Suppressor macrophage treated with lipopolysaccharide for 4 hours (primary cell): ENCODE results near the gene NDUFB5.
"Not testable (repeated sequence)": the region's sequence is repeated elsewhere in the genome, so short reads cannot be mapped to it uniquely, and the experiment has no call there.

ENCODE experiments used
- DNase-seq: peaks from one replicate; pipeline ENCODE4 v3.0.0-alpha.2; 2020

NDUFB5 gene

DNA sequence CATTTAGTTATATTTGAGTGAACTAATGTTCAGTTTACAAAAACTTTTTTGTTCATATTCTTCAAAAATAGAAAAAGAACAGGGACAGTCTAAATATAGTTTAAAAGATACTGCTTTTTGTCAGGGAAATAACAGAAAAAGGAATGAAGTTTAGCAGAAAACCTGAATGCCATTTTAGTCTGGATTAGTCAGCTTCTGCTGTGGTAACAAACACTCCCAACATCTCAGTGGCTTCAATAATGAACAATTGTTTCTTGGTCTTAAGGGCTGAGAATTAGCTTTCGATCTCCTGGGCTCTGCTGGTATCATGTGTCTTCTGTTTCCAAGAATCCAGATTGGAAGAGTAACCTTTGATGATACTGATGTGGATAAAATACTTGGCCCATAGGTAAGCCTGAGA, 35.9 kb downstream of the NDUFB5 start:
- DNase-seq = no peak

- no peak for DNase-seq
Observed at GRCh38 chr3:179642871-179643270, 38.3 kb downstream of the NDUFB5 start.

- DNase-seq = not testable (repeated sequence)
Observed at GRCh38 chr3:179643837-179644236, 39.2 kb downstream of the NDUFB5 start.

DNA sequence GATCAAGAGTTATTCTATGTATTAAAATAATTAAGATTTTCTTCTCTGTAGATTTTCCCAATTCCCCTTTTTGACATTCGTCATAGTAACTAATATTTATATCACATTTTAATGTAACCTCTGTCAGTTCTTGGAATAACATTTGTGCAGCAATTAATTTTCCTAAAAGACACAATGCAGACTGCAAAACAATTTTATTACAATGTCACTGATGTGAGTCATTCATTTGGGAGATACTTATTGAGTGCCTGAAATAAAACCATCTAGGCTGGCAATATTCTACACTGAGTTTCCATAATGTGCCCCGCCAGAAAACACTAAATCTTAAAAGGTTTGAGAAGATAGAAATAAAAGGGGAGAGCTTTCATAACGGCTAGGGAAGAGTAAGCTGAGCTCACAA, 41.6 kb downstream of the NDUFB5 start:
- DNase-seq = no peak

- peak; percentile 21 for DNase-seq
Observed at GRCh38 chr3:179651687-179652446, 47.3 kb downstream of the NDUFB5 start.

DNA sequence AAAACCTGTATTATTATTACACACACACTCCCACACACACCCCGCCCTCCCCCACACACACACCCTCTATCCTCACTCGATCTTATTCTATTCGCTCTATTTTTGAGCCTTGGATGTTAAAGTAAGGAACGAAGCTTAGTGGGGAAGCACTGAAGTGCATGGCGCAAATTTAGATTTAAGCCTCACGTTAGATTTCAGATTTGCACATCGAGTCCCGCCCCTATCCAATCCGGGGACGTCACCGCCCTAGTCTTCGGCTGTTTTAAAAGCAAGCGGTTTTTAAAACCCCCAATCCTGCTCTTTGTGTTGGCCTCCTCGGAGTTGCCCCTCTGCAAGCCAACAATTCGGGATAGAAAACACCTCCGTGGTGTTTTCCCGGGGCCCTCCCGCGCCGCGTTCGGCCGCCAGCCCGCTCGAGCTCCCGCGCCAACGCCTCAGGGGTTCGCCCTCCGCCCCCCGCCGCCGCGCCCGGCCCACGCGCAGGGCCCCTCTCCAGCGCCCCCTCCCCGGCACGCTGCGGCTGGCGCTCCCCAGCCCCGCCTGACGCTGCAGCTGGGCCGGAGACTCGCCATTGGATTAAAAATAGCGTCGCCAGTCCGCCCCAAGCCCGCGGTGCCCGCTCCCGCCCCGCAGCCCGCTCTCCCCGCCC, 48.0 kb downstream of the NDUFB5 start, which contains the start of gene USP13:
Gene USP13 (plus strand): TSS at position 594 of the 649 bp plus-strand sequence. CDS start 186 bp downstream, outside the sequence.
- DNase-seq = peak; percentile 42

- DNase-seq = peak; percentile 62
Observed at GRCh38 chr3:179653096-179653797, 48.7 kb downstream of the NDUFB5 start.

- no peak for DNase-seq
Observed at GRCh38 chr3:179655236-179655635, 50.6 kb downstream of the NDUFB5 start.

DNA sequence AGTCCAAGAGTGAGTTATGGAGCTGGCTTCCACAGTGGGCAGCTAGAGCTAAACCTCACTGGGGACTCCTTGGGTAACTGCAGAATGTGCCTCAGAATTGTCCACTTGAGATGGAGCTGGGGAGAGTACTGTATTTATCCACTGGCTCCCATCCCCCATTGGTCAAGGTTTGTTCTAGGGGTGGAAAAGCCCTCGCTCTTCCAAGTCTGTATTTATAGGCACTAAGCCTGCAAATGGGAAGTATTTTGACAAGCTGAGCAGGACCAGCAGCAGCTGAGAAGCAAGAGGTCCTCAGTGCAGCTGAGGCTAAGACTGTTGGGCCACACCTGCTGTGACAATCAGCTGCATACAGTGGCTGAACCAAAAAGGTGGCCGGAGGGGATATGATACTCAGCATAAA, 54.0 kb downstream of the NDUFB5 start:
- no peak for DNase-seq

- no peak for DNase-seq
Observed at GRCh38 chr3:179660872-179661271, 56.3 kb downstream of the NDUFB5 start.

DNA sequence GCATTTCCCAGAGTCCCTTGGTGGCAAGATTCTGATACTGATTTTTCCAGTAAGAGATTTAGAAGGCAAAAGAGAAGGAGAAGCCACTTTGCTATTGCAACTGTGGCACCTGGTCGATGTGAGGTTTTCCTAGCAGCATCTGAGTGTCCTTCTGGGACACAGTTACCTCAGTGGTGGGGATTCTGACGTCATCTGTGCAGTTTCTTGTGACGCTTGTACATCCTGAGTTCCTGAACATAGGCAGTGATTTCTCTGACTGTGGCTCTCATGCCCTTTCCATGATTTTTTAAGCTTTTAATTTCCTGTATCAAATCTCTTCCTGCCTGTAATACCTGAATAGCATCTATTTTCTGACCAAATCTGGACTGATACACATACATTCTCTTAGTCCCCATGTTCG, 57.2 kb downstream of the NDUFB5 start:
- no peak for DNase-seq

DNA sequence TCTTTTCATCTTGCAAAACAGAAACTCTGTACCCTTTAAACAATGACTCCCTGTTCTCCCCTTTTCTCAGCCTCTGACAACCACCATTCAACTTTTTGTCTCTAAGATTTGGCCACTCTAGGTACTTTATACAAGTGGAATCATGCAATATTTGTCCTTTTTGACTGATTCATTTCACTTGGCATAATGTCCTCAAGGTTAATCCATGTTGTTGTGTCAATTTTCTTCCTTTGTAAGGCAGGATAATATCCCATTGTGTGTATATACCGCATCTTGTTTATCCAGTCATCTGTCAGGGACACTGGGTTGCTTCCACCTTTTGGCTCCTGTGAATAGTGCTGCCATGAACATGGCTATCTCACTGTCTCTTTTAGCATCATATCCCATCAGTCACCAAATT, 58.5 kb downstream of the NDUFB5 start:
- no peak for DNase-seq

GRCh38 chr3:179666030-179666429, 61.4 kb downstream of the NDUFB5 start:
- DNase-seq = no peak

GRCh38 chr3:179666436-179667035, 61.9 kb downstream of the NDUFB5 start:
- no peak for DNase-seq

GRCh38 chr3:179668429-179668828, 63.8 kb downstream of the NDUFB5 start:
- DNase-seq = no peak

- DNase-seq = no peak
Observed at GRCh38 chr3:179670311-179670710, 65.7 kb downstream of the NDUFB5 start.

DNA sequence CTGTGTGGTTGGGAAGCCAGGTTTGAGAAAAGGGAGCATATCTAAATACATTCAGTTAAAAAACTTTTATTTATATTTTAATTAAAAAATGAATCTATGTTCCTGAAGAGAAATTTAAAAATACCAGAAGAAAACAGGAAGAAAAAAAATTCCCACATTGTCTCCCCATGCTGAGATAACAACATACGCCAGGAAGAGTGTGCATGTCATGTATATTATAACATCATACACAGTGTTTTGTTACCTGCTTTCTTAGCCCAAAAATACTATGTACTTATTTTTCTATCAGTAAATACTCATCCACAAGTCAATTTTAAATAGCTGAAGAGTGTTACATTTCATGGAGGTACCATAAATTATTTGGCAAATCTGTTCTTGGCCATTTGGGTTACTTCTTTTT, 66.7 kb downstream of the NDUFB5 start:
- DNase-seq = no peak

- DNase-seq = no peak
Observed at GRCh38 chr3:179671747-179672242, 67.2 kb downstream of the NDUFB5 start.

DNA sequence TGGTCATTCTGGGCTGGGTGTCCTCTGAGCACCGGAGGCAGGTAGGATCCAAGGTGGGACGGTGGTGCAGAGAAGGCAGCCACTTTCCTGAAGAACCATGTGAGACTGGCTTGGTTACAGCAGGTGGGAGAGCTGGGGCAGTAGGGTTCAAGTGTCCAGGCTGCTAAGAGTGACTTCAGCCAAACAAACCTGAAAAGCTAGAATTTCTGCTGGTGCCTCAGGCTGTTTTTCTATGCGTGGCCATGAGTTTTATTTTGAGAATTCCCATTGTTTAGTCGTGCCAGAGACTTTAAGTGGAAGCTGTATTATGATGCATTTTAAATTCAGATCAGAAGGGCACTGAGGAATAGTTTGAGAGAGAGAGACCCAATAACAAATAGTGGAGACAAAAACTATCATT, 68.3 kb downstream of the NDUFB5 start:
- no peak for DNase-seq

DNA sequence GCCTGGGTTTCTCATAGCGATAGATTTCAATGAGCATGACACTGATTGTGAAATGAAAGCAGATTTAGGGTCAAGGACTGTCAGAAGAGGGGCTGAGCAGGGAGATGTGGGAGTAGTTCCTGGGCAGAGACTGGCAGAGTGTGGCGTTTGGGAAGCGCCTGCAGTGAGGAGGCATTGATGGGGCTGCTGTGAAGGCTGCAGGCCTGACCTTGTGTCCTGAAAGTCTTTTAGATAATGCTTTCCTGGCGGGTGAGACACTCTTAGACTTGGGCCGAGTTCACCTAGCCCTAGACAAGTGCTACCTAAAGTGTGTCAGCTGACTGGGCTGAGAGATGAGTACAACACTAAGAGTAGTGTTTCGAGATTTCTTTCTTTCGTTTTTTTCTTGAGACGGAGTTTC, 68.9 kb downstream of the NDUFB5 start:
- no peak for DNase-seq

DNA sequence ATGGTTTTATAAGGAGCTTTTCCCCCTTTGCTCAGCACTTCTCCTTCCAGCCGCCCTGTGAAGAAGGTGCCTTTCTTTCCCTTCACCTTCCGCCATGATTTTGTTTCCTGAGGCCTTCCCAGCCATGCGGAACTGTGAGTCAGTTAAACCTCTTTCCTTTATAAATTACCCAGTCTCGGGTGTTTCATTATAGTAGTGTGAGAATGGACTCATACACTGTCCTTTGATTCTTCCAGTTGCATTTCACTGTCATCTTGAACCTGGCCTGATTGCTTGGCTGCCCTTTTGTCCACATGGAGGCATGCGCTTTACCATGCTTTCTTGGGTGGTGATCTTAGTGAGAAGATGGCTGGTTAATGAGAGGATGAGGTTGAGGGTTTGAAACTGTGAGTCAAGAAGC, 71.5 kb downstream of the NDUFB5 start:
- DNase-seq = no peak
